ENCODE results near the gene GPC3.
"Not testable (repeated sequence)": the region's sequence is repeated elsewhere in the genome, so short reads cannot be mapped to it uniquely, and the experiment has no call there.

GPC3 gene

GRCh38 chrX:133630362-133630761, 355.0 kb downstream of the GPC3 start:
- H3K36me3 ChIP-seq, result no peaks in the 10 kb centered on the region
- no peaks in the 10 kb centered on the region for H3K9me3 ChIP-seq
- intact Hi-C loops (cut with DNase I; ENCODE audit: low total_unique reads), result no loop called here
- H3K27me3 ChIP-seq, result no peaks in the 10 kb centered on the region
- no peak for TF ChIP-seq CTCF (IDR thresholded peaks at IDR 0.05)
- H3K27ac ChIP-seq, result no peak overlapping the region
- H3K4me3 ChIP-seq, result no peak overlapping the region
- DNase-seq, result no peak
- H3K4me1 ChIP-seq, result peaks cover 0 to 10% (median 0%) of the 10 kb centered on the region in 4 donors

GRCh38 chrX:133627673-133628072, 357.7 kb downstream of the GPC3 start:
- intact Hi-C loops (cut with DNase I; ENCODE audit: low total_unique reads), result no loop called here
- Histone ChIP-seq H3K4me3 (no peak overlapping the region), H3K4me1 (peaks cover 0 to 10% (median 0%) of the 10 kb centered on the region in 4 donors), H3K9me3 (no peaks in the 10 kb centered on the region), H3K36me3 (no peaks in the 10 kb centered on the region), H3K27me3 (no peaks in the 10 kb centered on the region), H3K27ac (no peak overlapping the region)
- no peak for TF ChIP-seq CTCF (IDR thresholded peaks at IDR 0.05)
- no peak for DNase-seq

- peaks cover 0 to 11% (median 8%) of the 10 kb centered on the region in 3 donors for H3K9me3 ChIP-seq
- DNase-seq; H3K36me3 ChIP-seq; H3K27me3 ChIP-seq; intact Hi-C loops (cut with DNase I; ENCODE audit: low total_unique reads); H3K4me3 ChIP-seq; H3K4me1 ChIP-seq; H3K27ac ChIP-seq: not testable (repeated sequence)
These were observed 364.0 kb downstream of the GPC3 start for GRCh38 chrX:133621384-133621783.

GRCh38 chrX:133611676-133612075, 373.7 kb downstream of the GPC3 start:
- H3K36me3 ChIP-seq, result no peaks in the 10 kb centered on the region
- peak overlapping the region in 1 of 2 donors; percentile 28 for H3K27ac ChIP-seq
- no peak for TF ChIP-seq CTCF (IDR thresholded peaks at IDR 0.05)
- H3K4me3 ChIP-seq, result no peak overlapping the region
- H3K9me3 ChIP-seq, result peaks cover 0 to 8% (median 0%) of the 10 kb centered on the region in 3 donors
- intact Hi-C loops (cut with DNase I; ENCODE audit: low total_unique reads), result no loop called here
- peaks cover 0 to 57% (median 9%) of the 10 kb centered on the region in 4 donors for H3K4me1 ChIP-seq
- no peaks in the 10 kb centered on the region for H3K27me3 ChIP-seq
- DNase-seq, result no peak

GRCh38 chrX:133610056-133610455, 375.3 kb downstream of the GPC3 start:
- DNase-seq, result no peak
- H3K9me3 ChIP-seq, result peaks cover 0 to 7% (median 0%) of the 10 kb centered on the region in 3 donors
- intact Hi-C loops (cut with DNase I; ENCODE audit: low total_unique reads), result no loop called here
- no peak overlapping the region for H3K4me3 ChIP-seq
- TF ChIP-seq CTCF (IDR thresholded peaks at IDR 0.05), result no peak
- peak overlapping the region in 1 of 2 donors; percentile 69 for H3K27ac ChIP-seq
- H3K36me3 ChIP-seq, result no peaks in the 10 kb centered on the region
- H3K27me3 ChIP-seq, result no peaks in the 10 kb centered on the region
- peaks cover 0 to 57% (median 9%) of the 10 kb centered on the region in 4 donors for H3K4me1 ChIP-seq

GRCh38 chrX:133609166-133609565, 376.2 kb downstream of the GPC3 start:
- no peak for DNase-seq
- no peaks in the 10 kb centered on the region for H3K9me3 ChIP-seq
- no peaks in the 10 kb centered on the region for H3K27me3 ChIP-seq
- no peak overlapping the region for H3K4me3 ChIP-seq
- H3K27ac ChIP-seq, result peak overlapping the region in 1 of 2 donors; percentile 69
- intact Hi-C loops (cut with DNase I; ENCODE audit: low total_unique reads), result no loop called here
- TF ChIP-seq CTCF (IDR thresholded peaks at IDR 0.05), result no peak
- no peaks in the 10 kb centered on the region for H3K36me3 ChIP-seq
- peaks cover 0 to 57% (median 9%) of the 10 kb centered on the region in 4 donors for H3K4me1 ChIP-seq
